Lung (tissue), 12 donors: ENCODE results near the gene MS4A4A. TPM values are rescaled to one million over a fixed set of nuclear protein-coding genes. Genes with fewer than 3 reads are reported as not detected.

Experiments used
- ATAC-seq: fragments of 200-7000 bp; cut with Tn5 transposase; one replicate; pipeline ENCODE4 v1.9.1; 2020; ENCODE audit warnings: moderate number of reproducible peaks; ENCODE audit not compliant: insufficient read depth, low FRiP score
- DNase-seq, 3 donors: peaks; one replicate each; pipeline ENCODE4 v3.0.0-alpha.2; 2013 to 2017
- H3K27ac ChIP-seq, 2 donors: one replicate each; pipeline ENCODE4 v1.5.1; 2013; ENCODE audit warnings: mild to moderate bottlenecking in 2 of 2, moderate library complexity in 2 of 2, control low read depth in 1 of 2, inconsistent platforms in 1 of 2, low read depth in 1 of 2, low read length in 1 of 2
- H3K27me3 ChIP-seq, 3 donors: one replicate each; pipeline ENCODE4 v1.5.1; 2013; ENCODE audit warnings: low read length in 2 of 3; ENCODE audit not compliant: control insufficient read depth in 3 of 3, insufficient read depth in 3 of 3
- H3K36me3 ChIP-seq, 4 donors: one replicate each; pipeline ENCODE4 v1.5.1; 2013; ENCODE audit warnings: low read length in 4 of 4, mild to moderate bottlenecking in 1 of 4, moderate library complexity in 1 of 4; ENCODE audit not compliant: control insufficient read depth in 4 of 4, insufficient read depth in 4 of 4
- H3K4me1 ChIP-seq, 5 donors: one replicate each; pipeline ENCODE4 v1.5.1; 2013; ENCODE audit warnings: low read length in 5 of 5, mild to moderate bottlenecking in 2 of 5, moderate library complexity in 1 of 5; ENCODE audit not compliant: control insufficient read depth in 5 of 5, insufficient read depth in 5 of 5
- H3K4me3 ChIP-seq: one replicate; pipeline ENCODE4 v1.5.1; 2013; ENCODE audit warnings: mild to moderate bottlenecking, control low read depth, moderate library complexity
- H3K9ac ChIP-seq, 2 donors: one replicate each; pipeline ENCODE4 v1.5.1; 2013; ENCODE audit warnings: low read length in 2 of 2, control low read depth in 1 of 2; ENCODE audit not compliant: insufficient read depth in 1 of 2
- H3K9me3 ChIP-seq, 4 donors: one replicate each; pipeline ENCODE4 v1.5.1; 2013; ENCODE audit warnings: low read length in 3 of 4, mild to moderate bottlenecking in 1 of 4, moderate library complexity in 1 of 4; ENCODE audit not compliant: control insufficient read depth in 4 of 4, insufficient read depth in 3 of 4
- WGBS, 2 donors: extraction: QIAGEN DNeasy Blood & Tissue Kit; methylation state at CpG; one replicate each; pipeline ENCODE4 v1.1.7; 2013; 5-methylcytosine and 5-hydroxymethylcytosine counted together
- polyA plus RNA-seq, 2 donors: library from polyadenylated mRNA; stranded (reverse); fragments of 200-250 nt; gene quantifications; one replicate each; pipeline ENCODE4 v1.2.1, GENCODE V29; 2013
- total RNA-seq, 2 donors: library from RNA; depleted of rRNA in 1 of 2; stranded (reverse); fragments of >200 nt in 1 of 2; gene quantifications; one replicate each; pipeline ENCODE4 v1.2.1, GENCODE V29; 2014 to 2021
- TF ChIP-seq, protein P1 (sequence below): IDR thresholded peaks from 2 replicates; pipeline ENCODE4 v1.5.1; 2012; ENCODE audit warnings: mild to moderate bottlenecking; ENCODE audit errors: control extremely low read depth, extremely low read depth
- donor health status: control.
- donor health status: control.
- donor health status: Bipolar disorder and iron deficiency.
- donor health status: healthy.
- donor health status: DM: yes; HTN: yes; CAD: no.

The MS4A4A gene
- total and polyA plus RNA-seq, 4 donors: 11.1 to 155 (median 32.8) TPM

GRCh38 chr11:60336767-60337391 lies 56.4 kb downstream of the MS4A4A start:
- H3K27me3 ChIP-seq: no peaks in the 10 kb centered on the region
- no peak overlapping the region for H3K4me3 ChIP-seq
- no peaks in the 10 kb centered on the region for H3K36me3 ChIP-seq
- DNase-seq (no peak), ATAC-seq (no peak)
- TF ChIP-seq, protein P1, sequence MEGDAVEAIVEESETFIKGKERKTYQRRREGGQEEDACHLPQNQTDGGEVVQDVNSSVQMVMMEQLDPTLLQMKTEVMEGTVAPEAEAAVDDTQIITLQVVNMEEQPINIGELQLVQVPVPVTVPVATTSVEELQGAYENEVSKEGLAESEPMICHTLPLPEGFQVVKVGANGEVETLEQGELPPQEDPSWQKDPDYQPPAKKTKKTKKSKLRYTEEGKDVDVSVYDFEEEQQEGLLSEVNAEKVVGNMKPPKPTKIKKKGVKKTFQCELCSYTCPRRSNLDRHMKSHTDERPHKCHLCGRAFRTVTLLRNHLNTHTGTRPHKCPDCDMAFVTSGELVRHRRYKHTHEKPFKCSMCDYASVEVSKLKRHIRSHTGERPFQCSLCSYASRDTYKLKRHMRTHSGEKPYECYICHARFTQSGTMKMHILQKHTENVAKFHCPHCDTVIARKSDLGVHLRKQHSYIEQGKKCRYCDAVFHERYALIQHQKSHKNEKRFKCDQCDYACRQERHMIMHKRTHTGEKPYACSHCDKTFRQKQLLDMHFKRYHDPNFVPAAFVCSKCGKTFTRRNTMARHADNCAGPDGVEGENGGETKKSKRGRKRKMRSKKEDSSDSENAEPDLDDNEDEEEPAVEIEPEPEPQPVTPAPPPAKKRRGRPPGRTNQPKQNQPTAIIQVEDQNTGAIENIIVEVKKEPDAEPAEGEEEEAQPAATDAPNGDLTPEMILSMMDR: no peak
- no peak overlapping the region for H3K27ac ChIP-seq
- H3K4me1 ChIP-seq: no peaks in the 10 kb centered on the region
- H3K9me3 ChIP-seq: no peaks in the 10 kb centered on the region
- no peak overlapping the region for H3K9ac ChIP-seq
- whole genome bisulfite sequencing, 2 donors: 86 to 92% methylated on average over 7 of the region's 7 CpGs

- H3K27ac ChIP-seq: no peak overlapping the region
- DNase-seq (no peak), ATAC-seq (no peak)
- H3K9me3 ChIP-seq: no peaks in the 10 kb centered on the region
- no peak overlapping the region for H3K9ac ChIP-seq
- no peaks in the 10 kb centered on the region for H3K27me3 ChIP-seq
- H3K36me3 ChIP-seq: no peaks in the 10 kb centered on the region
- no peaks in the 10 kb centered on the region for H3K4me1 ChIP-seq
- 63 to 67% methylated on average over 2 of the region's 2 CpGs for WGBS, 2 donors
- TF ChIP-seq, protein P1: no peak
- H3K4me3 ChIP-seq: no peak overlapping the region
Observed at GRCh38 chr11:60338053-60338452, 57.6 kb downstream of the MS4A4A start.

GRCh38 chr11:60339356-60339755 lies 58.9 kb downstream of the MS4A4A start:
- TF ChIP-seq, protein P1: no peak
- 51 to 58% methylated on average over 3 of the region's 3 CpGs for WGBS, 2 donors

More at GRCh38 chr11:60339356-60339755, 58.9 kb downstream of the MS4A4A start:
- DNase-seq: no peak
- Histone ChIP-seq H3K4me3 (no peak overlapping the region), H3K36me3 (no peaks in the 10 kb centered on the region), H3K9ac (no peak overlapping the region), H3K4me1 (no peaks in the 10 kb centered on the region), H3K27ac (no peak overlapping the region), H3K27me3 (no peaks in the 10 kb centered on the region), H3K9me3 (no peaks in the 10 kb centered on the region)
- ATAC-seq: no peak
